HG03060 (cell line): ENCODE data around the gene CRTAP.
"Not testable (repeated sequence)": the region's sequence is repeated elsewhere in the genome, so short reads cannot be mapped to it uniquely, and the experiment has no call there.

ENCODE experiments used
- ATAC-seq: cut with Tn5 transposase; IDR thresholded peaks from one replicate; pipeline ENCODE4 v1.9.1; 2021; ENCODE audit warnings: low read depth, moderate number of reproducible peaks; ENCODE audit not compliant: unreplicated experiment

The CRTAP gene

DNA sequence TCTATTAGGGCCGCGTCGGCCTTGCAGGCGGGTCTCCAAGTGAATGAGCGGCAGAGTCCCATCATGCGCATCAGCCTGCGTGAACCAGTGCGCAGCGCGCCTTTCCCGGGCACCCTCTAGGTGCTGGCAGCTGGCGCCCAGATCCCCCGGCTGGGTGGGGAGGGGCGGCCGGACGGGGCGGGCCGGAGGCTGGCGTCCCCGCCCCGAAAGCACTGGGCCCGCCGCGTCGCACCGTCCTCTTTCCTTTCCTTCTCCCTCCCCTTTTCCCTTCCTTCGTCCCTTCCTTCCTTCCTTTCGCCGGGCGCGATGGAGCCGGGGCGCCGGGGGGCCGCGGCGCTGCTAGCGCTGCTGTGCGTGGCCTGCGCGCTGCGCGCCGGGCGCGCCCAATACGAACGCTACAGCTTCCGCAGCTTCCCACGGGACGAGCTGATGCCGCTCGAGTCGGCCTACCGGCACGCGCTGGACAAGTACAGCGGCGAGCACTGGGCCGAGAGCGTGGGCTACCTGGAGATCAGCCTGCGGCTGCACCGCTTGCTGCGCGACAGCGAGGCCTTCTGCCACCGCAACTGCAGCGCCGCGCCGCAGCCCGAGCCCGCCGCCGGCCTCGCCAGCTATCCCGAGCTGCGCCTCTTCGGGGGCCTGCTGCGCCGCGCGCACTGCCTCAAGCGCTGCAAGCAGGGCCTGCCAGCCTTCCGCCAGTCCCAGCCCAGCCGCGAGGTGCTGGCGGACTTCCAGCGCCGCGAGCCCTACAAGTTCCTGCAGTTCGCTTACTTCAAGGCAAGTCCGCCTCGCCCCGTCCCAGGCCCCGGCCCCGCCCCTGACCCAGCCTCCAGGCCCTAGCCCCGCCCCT lies at the start of gene CRTAP:
Gene CRTAP (plus strand): TSS at position 243 of the 850 bp plus-strand sequence. CDS start 64 bp downstream, at position 307.
- peak; percentile 59 for ATAC-seq

DNA sequence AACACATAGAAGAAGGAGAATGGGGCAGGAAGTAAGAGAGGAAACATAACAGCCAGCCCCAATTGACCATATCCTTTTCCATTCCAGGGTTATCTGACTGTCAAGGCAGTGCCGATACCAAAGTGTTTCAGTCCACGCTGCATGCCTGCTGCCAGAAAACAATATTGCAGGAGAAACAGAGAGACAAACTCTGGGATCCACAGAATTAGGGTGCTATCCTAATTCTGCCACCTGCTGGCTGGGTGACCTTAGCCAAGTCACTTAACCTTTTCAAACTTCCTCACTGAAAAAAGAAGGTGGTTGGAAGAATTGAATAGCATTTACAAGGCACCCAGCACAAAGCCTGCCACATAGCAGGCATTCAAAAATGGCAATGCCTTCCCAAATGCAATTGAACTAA lies 48.9 kb upstream of the CRTAP start:
- ATAC-seq, result no peak

DNA sequence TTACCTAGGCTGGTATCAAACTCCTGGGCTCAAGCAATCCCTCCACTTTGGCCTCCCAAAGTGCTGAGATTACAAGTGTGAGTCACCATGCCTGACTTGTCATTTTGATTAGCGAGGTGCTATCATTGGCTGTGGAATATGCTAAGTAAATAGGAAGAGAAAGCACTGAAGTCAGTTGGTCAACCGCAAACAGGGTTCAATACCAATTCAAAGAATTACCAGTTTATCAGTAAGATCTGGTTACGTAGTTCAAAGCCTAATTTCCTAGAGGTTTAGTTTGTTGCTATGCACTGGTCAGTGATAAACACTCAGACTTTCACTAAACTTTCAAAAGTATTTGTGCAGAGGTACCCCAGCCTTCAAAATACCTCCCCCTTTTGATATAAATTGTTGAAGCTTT lies 46.3 kb upstream of the CRTAP start:
- no peak for ATAC-seq

DNA sequence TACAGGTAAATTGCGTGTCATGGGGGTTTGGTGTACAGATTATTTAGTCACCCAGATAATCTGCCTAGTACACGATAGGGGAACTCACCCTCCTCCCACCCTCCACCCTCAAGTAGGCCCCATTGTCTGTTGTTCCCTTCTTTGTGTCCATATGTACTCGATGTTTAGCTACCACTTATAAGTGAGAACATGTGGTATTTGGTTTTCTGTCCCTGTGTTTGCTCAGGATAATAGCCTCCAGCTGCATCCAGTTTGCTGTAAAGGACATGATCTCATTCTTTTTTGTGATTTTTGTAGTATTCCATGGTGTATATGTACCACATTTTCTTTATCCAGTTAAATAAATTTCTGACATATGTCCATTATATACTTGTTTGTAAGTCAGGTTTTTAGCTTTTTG lies 44.0 kb upstream of the CRTAP start:
- not testable (repeated sequence) for ATAC-seq

DNA sequence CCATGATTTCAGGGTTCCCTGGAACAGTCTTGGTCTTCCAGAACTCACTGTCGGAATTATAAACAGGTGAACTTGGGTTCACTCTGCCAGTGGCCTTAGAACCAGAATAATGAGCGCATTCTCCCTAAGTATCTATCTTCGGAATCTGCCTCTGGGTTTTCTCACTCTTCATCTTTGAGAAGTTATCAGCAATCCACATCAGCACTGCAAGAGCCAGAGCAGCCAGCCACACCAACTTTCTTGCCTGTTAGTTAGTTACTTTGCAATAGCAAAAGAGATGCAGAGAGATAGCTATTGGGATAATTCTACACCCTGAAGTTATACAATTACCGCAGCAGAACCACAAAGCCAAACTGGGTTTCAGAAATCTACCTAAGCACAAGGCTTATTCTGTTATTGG lies 42.6 kb upstream of the CRTAP start:
- no peak for ATAC-seq

DNA sequence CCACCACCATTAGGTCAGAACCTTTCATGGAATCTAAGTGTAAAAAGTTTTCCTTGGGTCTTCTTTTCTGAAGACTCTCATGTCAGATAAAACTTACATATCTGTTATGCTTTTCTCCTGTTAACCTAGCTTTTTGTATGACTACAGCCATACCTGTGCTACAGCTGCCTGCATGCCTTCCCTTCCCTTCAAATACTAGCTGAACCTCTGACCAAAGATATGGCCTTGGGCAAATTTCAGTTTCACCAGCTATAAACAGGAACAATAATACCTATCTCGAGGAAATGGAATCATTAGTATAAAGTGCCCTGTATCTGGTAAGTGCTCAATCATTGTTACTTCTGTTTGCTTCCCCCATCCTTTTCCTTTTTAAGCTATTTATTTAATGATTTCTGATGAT lies 41.9 kb upstream of the CRTAP start:
- no peak for ATAC-seq

DNA sequence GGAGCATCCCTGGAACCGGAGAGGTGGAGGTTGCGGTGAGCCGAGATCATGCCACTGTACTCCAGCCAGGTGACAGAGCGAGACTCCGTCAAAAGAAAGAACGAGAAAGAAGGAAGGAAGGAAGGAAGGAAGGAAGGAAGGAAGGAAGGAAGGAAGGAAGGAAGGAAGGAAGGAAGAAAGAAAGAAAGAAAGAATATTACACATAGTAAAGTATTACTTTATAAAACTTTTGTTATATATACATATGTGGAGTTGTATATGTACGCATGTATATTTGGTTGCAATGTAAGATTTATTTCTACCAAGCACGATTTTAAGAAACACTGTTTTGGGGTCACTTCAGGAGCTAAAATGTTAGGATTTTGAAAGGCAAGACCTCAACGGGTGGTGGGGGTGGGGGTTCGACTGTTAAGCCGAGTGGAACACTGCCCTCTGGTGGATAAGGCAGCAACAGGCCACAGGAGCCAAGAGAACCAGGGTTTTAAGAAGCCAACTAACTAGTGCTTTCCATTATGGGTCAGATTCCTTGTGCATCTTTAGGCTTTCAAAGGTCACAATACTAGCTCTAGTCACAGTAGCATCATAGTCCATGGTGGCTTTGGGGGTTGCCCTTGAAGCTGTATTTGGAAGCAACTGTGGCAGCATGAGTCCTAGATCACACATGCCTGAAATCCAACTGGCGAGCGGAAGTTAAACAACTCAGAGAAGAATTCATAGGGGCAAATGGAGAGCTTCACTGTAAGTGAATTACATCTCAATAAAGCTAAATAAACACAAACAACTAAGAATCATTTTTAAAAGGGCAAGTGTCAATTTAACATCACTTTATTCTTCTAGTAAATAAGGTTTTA lies 39.4 kb upstream of the CRTAP start:
- ATAC-seq, result no peak

DNA sequence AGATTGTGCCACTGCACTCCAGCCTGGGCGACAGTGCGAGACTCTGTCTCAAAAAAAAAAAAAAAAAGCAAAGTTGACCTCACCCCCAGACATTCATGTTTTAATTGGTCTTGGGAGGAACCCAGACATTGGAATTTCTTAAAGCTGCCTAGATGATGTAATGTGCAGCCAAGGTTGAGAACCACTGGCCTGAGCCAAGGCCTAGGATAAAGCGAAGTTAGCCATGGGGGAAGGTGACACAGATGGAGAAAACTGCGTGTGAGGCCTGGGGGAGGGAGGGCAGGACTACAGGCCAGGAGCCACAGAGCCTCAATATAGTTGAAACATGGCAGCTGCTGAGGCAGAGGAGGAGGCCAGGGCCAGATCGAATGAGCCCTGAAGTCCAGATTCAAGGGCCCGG lies 37.8 kb upstream of the CRTAP start:
- no peak for ATAC-seq

DNA sequence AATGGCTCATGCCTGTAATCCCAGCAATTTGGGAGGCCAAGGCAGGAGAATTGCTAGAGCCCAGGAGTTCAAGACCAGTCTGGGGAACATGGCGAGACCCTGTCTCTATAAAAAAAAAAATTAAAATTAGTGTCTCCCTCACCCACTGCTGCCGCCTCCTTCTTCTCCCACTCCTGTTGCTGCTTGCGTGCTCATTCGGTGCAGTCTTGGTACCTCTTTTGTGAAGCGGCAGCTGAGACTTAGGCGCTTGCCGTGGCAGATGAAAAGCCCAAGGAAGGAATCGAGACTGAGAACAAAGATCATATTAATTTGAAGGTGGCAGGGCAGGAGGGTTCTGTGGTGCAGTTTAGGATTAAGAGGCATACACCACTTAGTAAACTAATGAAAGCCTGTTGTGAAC lies 36.9 kb upstream of the CRTAP start:
- no peak for ATAC-seq

DNA sequence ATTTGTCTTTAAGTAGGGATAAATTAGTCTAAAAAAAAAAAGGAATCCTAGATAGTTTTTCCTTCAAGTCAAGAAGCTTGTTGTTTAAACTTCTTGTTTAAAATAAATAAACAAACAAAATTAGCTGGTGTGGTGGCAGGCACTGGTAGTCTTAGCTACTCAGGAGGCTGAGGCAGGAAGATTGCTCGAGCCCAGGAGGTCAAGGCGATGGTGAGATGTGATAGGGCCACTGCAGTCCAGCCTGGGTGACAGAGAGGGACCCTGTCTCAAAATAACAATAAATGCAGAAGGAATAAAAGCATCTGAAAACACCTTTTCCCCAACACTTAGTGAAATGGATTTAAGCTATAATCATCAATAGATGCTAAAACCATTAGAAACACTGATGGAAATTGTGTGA lies 35.8 kb upstream of the CRTAP start:
- ATAC-seq, result no peak

DNA sequence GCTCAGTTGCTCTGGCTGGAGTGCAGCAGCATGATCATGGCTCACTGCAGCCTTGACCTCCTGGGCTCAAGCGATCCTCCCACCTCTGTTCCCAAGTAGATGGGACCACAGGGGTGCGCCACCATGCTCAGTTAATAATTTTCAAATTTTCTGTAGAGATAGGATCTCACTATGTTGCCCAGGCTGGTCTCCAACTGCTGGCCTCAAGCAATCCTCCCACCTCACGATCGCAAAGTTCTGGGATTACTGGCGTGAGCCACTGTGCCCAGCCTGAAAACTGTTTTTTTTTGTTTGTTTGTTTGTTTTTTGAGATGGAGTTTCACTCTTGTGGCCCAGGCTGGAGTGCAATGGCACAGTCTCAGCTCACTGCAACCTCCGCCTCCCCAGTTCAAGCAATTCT lies 34.0 kb upstream of the CRTAP start:
- not testable (repeated sequence) for ATAC-seq

DNA sequence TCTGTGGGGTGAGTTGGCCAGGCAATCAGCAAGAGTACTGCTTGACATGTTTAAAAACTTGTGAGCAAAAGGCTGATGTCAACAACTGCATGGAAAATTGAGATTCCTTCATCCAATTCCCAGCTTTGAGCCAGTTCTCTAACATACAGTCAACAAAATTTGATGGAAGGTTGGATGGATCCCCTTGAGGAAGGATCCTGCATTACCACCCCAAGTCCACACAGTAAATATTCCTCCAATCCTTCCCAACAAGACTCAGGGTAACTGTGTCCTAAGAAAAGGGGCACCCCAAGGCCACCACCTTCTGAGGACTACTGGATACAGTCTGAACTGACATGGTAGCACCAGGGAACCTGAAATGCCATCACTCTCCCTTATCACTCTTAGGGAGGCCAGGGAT lies 32.0 kb upstream of the CRTAP start:
- ATAC-seq, result no peak

DNA sequence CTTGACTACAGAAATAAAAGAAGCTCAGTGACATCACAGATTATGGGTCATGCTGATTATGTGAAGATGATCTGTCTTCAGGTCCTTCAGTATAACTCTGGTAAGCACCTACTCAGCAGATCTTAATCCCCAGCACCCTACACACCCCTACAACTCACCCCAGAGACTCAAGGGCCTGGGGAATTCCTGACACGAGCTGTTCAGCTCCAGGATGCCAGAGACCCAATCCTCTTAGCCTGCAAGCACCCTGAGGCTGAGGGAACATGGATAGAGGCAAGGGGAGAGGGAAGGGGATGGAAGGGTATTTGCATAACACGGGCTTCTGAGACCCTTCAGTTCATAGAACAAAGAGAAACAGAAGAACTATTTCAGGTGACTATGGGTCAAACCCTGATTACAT lies 29.9 kb upstream of the CRTAP start:
- no peak for ATAC-seq

DNA sequence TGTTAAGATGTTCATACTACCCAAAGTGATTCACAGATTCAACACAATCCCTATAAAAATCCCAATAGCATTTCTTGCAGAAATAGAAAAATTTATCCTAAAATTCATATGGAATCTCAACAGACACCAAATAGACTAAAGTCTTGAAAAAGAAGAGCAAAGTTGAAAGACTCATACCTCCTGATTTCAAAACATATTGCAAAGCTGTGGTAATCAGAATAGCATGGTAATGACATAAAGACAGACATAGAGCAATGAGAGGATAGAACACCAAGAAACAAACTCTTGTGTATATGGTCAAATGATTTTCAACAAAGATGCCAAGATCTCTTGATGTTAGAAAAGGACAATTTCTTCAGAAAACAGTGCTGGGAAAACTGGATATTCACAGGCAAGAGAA lies 25.1 kb upstream of the CRTAP start:
- no peak for ATAC-seq

DNA sequence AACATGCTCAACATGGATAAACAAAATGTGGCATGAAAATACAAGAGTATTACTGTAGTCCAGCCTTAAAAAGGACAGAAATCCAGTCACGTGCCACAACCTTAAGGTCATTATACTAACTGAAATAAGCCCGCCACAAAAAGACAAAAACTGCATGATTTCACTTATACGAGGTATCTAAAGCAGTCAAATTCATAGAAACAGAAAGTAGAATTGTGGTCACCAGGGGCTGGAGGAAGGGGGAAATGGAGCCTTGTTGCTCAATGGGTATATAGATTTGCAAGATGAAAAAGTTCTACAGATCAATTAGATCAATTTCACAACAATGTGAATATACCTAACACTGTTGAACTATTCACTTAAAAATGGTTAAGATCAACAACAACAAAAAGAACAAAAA lies 24.3 kb upstream of the CRTAP start:
- ATAC-seq, result peak; percentile 82

DNA sequence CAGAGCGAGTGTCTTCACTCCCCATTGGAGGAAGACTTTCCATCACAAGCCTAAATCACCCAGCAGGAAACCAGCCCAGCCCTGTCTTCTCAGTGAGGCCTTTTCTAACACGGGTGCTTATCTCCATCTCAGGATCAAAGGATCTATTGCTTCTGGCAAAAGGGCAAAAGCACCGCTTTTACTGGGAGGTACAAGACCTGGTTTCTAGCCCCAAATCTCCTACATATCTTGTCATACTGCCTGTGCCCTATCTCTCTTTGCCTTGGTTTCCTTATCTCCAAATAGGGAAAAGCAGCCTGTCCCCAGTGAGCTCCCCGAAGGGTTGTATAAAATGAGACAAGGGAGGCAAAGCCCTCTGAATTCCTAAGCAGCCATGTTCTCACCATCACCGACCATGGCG lies 22.1 kb upstream of the CRTAP start:
- no peak for ATAC-seq

DNA sequence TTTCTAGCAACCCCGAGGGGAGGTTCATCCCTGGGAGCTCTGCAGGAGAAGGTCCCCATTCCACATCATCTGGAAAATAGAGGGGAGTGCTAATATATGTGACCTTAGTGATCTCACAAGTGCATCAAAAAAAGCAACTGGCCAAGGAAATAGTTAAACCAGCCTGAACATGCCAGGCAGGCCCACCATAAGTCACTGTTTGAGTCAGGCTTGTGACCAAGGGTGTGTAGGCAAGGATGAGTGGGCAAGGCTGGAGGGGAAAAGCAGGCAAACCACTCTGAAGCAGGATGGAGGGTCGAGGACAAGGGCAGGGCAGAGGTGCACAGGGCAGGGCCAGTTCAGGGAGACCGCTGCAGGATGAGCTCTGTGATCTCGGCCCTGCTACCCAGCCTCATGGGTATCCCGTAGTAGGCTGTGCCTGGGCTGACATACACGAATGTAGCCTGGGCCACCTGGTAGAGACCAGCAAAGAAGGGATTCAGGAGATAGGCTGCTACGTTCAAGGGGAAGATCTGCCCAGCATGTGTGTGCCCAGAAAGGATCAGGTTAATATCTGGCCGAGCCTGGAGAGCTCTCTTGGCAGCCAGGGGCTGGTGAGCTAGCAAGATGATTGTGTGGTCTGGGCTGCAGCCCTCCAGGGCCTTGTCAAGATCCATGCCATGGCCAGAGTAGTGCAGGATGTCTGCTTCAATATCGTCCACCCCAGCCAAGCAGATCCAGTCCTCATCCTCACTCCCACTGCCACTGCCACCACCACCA lies 21.1 kb upstream of the CRTAP start:
- no peak for ATAC-seq

DNA sequence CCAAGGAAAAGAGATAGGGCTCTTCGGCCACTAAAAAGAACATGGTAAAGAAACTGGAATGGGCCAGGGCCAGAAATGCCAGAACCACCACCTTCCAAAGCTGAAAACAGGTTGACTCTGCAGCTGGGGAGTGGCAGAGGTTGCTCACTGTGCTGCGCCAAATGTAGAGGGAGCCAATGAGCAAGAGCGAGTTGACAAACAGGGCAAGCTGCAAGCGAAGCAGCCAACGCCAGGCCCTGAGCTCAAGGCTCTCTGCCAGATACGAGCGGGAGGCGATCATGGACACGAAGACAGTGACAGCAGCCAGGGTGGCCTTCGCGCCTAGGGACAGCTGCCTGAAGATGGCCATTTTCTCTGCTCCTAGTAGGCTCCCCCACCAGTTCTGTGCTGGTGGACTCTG lies 20.0 kb upstream of the CRTAP start:
- no peak for ATAC-seq

DNA sequence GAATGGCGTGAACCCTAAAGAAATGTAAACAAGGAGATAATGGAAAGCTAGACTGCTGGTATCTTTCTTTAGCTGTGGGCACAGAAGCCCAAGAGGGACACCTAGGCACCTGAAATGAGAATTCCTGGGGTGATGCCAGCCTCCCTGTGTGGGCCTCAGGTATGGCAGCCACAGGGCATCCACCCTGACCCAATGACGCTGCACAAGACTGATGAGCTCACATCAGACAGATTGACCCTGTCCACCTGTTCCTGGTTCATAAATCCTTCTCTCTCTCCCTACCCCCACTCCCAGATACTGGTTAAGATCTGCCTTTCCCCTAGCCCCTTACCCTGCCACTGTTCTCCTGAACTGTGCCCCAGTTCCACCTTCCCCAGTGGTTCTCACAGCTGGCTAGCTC lies 18.4 kb upstream of the CRTAP start:
- no peak for ATAC-seq

DNA sequence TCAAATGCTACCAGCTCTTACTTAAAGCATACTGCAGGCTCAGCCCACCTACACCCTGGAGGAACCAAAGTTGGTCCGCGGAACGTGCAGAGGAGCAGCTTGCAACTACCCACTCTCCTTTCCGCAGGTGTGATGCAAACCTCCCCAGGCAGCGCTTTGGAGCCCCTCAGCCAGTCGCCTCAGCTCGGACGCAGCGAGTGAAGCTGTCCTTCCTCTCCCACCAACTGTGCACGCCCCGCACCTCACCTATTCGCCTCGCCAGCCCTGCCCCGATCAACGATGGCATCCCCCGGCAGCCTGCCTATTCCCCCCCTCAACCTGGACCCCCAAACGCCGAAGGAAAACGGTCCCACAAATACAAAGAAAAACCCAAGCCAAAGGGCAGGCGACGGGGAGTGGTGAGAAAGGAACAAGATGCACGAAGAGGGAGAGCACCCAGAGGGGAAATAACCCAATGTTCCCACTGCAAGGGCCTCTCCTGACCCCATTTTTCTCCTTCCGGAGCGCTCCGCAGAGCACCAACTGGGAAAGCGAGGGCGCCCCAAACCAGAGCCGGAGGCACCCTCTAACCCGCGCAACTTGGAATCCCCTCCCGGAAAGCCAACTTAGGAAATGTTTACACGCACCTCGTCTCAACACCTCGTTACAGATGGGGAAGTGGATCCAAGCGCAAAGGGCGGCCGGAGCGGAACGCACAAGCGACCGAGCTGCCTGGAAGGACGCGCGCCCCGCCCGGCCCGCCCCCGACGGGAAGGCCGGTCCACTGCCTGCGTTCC lies 17.5 kb upstream of the CRTAP start:
- no peak for ATAC-seq
